ENCODE results near the gene RHNO1.

Gene RHNO1

DNA sequence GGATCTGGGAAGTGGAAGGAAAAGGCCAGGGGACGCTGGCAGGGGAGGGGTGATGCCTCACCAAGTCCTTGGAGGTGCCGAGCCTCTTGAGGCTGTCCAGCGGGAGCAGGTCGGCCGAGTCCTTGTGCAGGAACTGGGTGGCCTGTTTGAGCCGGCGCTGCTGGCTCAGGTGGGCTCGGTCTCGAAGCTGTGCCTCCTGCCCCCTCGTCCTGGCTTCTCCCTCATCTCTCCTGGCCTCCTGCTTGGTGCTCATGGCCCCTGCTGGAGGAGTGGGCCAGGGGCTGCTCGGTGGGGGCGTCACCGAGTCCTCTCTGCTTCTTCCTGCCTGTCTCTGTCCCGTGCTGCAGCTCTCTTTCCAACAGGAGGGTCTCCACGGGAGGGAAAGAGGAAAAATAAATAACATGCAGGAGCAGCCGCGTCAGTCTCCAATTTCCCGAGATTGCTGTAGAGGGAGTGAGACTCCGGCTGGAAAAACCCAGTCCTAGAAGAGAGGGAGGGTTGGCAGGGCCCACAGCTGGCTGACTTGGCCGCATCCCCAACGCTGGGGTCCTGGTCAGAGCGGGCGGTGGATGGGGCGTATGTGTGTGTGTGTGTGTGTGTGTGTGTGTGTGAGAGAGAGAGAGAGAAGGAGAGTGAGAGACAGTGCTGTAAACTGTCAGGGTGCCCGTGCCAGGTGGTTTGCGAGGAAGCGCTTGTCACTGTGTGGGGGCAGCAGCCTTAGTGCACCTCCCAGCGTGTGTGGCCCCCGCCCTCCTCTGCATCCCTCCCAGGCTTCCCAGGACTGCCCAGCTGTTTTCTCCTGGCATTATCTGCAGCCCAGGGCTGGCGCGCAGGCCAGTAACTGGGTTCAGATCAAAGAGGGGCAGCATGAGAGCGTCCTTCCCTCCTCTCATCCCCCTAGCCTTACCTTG lies 42.2 kb upstream of the RHNO1 start, which contains the start of gene NRIP2:
Gene NRIP2, minus strand, starts transcription at position 455 of the 911 bp plus-strand sequence. Its CDS starts 52 bp downstream, at position 403.
- H3K4me3 ChIP-seq (ENCODE audit: low read depth, low read length): no peak within 1 kb of the TSS

DNA sequence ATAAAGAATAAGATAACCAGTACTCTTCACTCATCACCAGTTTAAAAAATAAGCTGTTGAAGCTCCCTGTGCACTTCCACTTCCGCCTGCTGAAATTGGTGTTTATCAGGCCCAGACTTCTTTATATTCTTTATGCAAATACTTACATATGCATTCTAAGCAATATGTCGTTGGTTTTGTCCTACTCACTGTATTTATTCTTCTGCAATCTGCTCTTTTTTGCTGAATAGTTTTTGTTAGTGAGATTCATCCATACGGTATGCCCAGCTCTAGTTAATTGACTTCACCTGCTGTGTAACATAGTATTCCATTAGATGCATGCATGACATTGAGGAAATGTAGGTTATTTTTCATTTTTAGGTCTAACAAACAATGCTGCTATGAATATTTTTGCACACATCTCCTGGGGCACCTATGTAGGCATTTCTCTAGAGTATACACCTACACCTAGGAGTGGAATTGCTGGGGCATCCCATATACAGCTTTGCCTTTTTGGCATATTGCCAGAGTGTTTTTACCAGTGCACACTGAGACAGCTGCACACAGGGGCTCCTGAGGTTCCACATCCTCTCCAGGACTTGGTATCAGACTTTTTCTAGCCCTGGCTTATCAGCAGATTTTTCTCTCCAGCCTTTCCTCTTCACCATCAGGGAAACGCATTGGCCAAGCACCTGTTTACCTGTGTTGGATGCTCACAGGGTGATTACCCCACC lies 41.2 kb upstream of the RHNO1 start:
- no peak for DNase-seq (ENCODE audit: low read depth)
- no peak overlapping the region for H3K4me3 ChIP-seq (ENCODE audit: low read depth, low read length)
- TF ChIP-seq MYC (IDR thresholded peaks at IDR 0.05; ENCODE audit: low read depth, low read length) (no peak), CTCF (IDR thresholded peaks at IDR 0.05; ENCODE audit: low read depth, low read length) (no peak), POLR2A (IDR thresholded peaks at IDR 0.05; ENCODE audit: extremely low read depth, insufficient read length) (no peak), MAX (IDR thresholded peaks at IDR 0.05; ENCODE audit: low read depth, low read length) (no peak)

More for the DNA sequence above, 42.2 kb upstream of the RHNO1 start, which contains the start of gene NRIP2:
- no peak for DNase-seq (ENCODE audit: low read depth)
- no peak for TF ChIP-seq CTCF (IDR thresholded peaks at IDR 0.05; ENCODE audit: low read depth, low read length)
- TF ChIP-seq MAX (IDR thresholded peaks at IDR 0.05; ENCODE audit: low read depth, low read length): no peak
- TF ChIP-seq POLR2A (IDR thresholded peaks at IDR 0.05; ENCODE audit: extremely low read depth, insufficient read length): no peak
- no peak for TF ChIP-seq MYC (IDR thresholded peaks at IDR 0.05; ENCODE audit: low read depth, low read length)

DNA sequence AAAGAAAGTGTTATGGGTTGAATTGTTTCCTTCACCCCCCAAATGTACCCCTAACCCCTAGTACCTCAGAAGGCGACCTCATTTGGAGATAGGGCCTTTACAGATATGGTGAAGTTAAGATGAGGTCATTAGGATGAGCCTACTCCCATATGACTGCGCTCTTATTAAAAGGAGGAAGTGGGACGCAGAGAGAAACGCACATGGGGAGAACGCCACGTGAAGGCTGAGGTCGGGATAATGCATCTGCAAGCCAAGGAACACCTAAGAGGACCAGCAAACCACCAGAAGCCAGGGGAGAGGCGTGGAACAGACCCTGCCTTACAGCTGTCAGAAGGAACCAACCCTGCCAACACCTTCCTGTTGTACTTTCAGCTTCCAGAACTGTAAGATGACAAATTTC lies 40.4 kb upstream of the RHNO1 start:
- DNase-seq (ENCODE audit: low read depth): no peak
- TF ChIP-seq MAX (IDR thresholded peaks at IDR 0.05; ENCODE audit: low read depth, low read length): no peak
- TF ChIP-seq POLR2A (IDR thresholded peaks at IDR 0.05; ENCODE audit: extremely low read depth, insufficient read length): no peak
- no peak for TF ChIP-seq CTCF (IDR thresholded peaks at IDR 0.05; ENCODE audit: low read depth, low read length)
- TF ChIP-seq MYC (IDR thresholded peaks at IDR 0.05; ENCODE audit: low read depth, low read length): no peak
- no peak overlapping the region for H3K4me3 ChIP-seq (ENCODE audit: low read depth, low read length)

DNA sequence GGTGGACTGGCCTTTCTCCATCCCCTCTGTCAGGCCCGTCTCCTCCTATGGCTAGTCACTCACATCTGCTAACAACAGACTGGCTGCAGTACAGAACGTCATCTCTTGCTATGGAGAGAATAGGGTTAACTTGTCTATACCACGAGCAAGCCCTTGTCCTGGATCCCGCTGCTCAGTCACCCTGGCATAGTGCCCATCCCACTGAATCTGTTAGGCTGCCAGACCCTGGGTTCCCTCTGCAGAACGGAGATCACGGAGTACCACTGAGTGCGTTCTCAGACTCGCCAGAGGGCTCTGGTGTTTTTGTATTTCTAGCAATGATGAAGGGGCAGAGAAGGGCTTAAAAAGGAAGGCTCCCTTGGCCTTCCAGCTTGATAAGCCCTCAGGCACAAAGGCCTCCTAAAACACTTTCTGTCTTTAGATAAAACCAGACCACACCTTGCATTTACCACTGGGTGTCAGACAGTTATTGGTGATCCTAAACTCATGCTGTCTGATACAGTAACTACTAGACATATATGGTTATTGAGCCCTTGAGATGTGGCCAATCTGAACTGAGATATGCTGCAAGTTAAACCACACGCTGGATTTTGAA lies 35.9 kb upstream of the RHNO1 start:
- H3K4me3 ChIP-seq (ENCODE audit: low read depth, low read length): no peak overlapping the region
- DNase-seq (ENCODE audit: low read depth): no peak
- TF ChIP-seq MYC (IDR thresholded peaks at IDR 0.05; ENCODE audit: low read depth, low read length) (no peak), POLR2A (IDR thresholded peaks at IDR 0.05; ENCODE audit: extremely low read depth, insufficient read length) (no peak), MAX (IDR thresholded peaks at IDR 0.05; ENCODE audit: low read depth, low read length) (no peak), CTCF (IDR thresholded peaks at IDR 0.05; ENCODE audit: low read depth, low read length) (no peak)

DNA sequence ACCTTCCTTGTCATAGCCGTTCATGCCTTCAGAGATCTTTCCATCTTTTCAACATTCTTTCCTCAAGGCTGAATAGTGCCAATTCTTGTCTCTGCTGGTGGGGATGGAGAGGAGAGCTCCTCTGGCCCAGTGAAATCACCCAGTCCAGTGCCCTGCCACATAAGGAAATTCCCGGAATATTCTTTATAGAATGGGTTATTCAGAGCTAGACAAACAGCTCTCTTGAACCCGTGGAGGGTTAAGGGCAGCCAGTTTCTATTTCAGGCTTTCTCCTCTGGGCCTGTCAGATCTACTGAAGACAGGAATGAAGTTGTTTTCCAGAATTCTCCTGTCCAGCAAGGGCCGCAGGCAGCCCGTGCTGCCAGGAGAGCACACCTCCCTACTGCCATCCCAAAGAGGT lies 34.1 kb upstream of the RHNO1 start:
- DNase-seq (ENCODE audit: low read depth): no peak
- TF ChIP-seq POLR2A (IDR thresholded peaks at IDR 0.05; ENCODE audit: extremely low read depth, insufficient read length) (no peak), MAX (IDR thresholded peaks at IDR 0.05; ENCODE audit: low read depth, low read length) (no peak), CTCF (IDR thresholded peaks at IDR 0.05; ENCODE audit: low read depth, low read length) (no peak), MYC (IDR thresholded peaks at IDR 0.05; ENCODE audit: low read depth, low read length) (no peak)
- H3K4me3 ChIP-seq (ENCODE audit: low read depth, low read length): no peak overlapping the region
